PFSK-1 (cell line): ENCODE data around the gene TMED4.
A peak's percentile ranks its signal among the peaks of the same experiment; 100 is the strongest.

ENCODE experiments used
- FOXP2 ChIP-seq: optimal IDR thresholded peaks from 2 replicates; pipeline ENCODE3; 2011; ENCODE audit warnings: borderline replicate concordance, control low read depth, inconsistent platforms; ENCODE audit not compliant: insufficient read depth; ENCODE audit errors: extremely low read length, extremely low read depth
- POLR2AphosphoS5 ChIP-seq: IDR thresholded peaks from 2 replicates; pipeline ENCODE4 v1.6.1; 2012; ENCODE audit warnings: low read depth, mild to moderate bottlenecking, control low read depth, low read length, moderate library complexity
- SIN3A ChIP-seq: IDR thresholded peaks from 2 replicates; pipeline ENCODE4 v1.6.1; 2012; ENCODE audit warnings: mild to moderate bottlenecking, low read length, moderate library complexity, borderline replicate concordance; ENCODE audit not compliant: insufficient read depth
- TAF1 ChIP-seq: IDR thresholded peaks from 2 replicates; pipeline ENCODE4 v1.6.1; 2012; ENCODE audit warnings: low read length, control low read depth, borderline replicate concordance; ENCODE audit not compliant: insufficient read depth
- TF ChIP-seq, protein P1 (sequence below), 2 experiments: IDR thresholded peaks; 2 replicates each; pipeline versions ENCODE4 v1.6.1 to v1.8.0; 2011 to 2012; ENCODE audit warnings: low read depth in 2 of 2, low read length in 2 of 2, control low read depth in 1 of 2, inconsistent platforms in 1 of 2, mild to moderate bottlenecking in 1 of 2, moderate library complexity in 1 of 2; ENCODE audit not compliant: insufficient read depth in 1 of 2

TMED4 gene

DNA sequence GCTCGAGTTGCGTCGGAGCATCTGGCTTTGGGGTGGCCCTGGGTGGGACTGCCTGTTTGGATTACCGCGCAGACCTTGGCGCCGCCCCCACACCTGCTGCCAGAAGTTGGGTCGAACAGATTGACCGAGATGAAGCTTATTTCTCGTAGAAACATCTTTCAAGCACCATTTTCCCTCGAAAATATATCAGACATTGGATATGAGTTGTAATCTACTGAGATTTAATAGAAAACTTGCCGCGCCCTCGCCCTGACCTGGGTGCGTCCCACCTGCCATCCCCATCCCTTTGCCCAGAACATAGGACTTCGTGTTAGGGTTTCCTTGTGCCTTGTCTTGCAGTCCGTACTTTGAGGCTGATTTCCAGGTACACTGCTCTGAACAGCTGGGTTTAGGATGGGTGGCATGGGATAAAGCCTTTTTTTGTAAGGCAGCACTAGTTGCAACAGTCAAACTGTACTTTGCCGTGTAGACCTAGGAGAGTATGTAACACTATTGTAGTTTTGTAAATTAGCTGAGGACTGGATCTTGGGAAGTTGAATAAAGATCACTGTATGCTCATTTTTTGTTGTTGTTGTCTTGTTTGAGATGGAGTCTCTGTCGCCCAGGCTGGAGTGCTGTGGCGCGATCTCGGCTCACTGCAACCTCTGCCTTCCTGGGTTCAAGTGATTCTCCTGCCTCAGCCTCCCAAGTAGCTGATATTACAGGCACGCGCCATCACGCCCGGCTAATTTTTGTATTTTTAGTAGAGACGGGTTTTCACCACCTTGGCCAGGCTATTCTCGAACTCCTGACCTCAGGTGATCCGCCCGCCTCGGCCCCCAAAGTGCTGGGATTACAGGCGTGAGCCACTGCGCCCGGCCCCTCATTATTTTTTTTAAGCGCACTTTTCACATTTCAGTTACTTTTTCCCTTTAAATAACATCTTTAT lies 25.4 kb upstream of the TMED4 start:
- TF ChIP-seq SIN3A = no peak

DNA sequence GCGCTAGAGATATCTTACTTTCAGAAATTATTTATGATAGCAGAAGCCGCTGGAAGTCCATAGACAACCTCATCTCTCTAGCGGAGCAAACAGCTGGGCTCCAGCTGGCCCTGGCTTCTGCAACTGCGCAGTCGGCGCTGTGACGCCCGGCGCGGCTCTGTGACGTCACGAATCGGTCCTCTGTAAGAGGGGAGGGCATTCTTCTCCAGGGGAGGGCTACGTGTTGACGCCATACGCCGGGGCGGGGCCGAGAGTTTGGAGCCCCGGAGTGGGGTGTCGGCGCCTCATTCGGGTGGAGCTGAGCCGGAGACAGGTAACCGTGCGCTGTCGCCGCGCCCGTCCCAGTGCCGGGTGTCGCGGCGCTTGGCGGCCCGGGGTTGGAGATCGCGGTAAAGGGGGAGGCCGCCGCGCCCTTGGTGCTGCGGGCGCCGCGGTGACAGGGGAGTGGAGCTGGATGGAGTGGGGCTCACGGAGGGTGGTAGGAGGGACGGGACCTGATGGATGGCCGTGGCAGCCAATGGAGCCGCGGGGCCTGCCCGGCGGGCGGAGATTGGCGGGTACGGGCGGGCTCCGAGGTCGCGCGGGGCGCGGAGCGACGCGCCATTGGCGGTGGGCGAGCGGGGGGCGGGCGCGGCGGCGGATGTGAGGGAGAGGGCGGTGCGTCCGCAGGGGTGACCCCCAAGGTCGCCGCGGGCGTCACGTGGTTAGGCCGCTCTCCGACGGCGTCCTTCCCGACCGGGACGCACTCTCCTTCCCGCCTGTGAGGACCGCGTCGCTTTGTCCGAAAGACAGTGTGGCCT lies 24.5 kb upstream of the TMED4 start, which contains the start of gene OGDH:
TSS of gene OGDH (plus strand) at position 287 of the 800 bp plus-strand sequence. CDS start 17,717 bp downstream, outside the sequence.
- TF ChIP-seq, protein P1, sequence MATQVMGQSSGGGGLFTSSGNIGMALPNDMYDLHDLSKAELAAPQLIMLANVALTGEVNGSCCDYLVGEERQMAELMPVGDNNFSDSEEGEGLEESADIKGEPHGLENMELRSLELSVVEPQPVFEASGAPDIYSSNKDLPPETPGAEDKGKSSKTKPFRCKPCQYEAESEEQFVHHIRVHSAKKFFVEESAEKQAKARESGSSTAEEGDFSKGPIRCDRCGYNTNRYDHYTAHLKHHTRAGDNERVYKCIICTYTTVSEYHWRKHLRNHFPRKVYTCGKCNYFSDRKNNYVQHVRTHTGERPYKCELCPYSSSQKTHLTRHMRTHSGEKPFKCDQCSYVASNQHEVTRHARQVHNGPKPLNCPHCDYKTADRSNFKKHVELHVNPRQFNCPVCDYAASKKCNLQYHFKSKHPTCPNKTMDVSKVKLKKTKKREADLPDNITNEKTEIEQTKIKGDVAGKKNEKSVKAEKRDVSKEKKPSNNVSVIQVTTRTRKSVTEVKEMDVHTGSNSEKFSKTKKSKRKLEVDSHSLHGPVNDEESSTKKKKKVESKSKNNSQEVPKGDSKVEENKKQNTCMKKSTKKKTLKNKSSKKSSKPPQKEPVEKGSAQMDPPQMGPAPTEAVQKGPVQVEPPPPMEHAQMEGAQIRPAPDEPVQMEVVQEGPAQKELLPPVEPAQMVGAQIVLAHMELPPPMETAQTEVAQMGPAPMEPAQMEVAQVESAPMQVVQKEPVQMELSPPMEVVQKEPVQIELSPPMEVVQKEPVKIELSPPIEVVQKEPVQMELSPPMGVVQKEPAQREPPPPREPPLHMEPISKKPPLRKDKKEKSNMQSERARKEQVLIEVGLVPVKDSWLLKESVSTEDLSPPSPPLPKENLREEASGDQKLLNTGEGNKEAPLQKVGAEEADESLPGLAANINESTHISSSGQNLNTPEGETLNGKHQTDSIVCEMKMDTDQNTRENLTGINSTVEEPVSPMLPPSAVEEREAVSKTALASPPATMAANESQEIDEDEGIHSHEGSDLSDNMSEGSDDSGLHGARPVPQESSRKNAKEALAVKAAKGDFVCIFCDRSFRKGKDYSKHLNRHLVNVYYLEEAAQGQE (IDR thresholded peaks at IDR 0.05; ENCODE audit: insufficient read depth in 1 of 2, low read depth in 2 of 2, low read length in 2 of 2) = no peak
- TF ChIP-seq SIN3A = peak; percentile 100
- peak; percentile 87; the same call in 1 of the 2 replicates for TF ChIP-seq TAF1
- TF ChIP-seq FOXP2 = peak; percentile 67
- TF ChIP-seq POLR2AphosphoS5 = peak; percentile 88

DNA sequence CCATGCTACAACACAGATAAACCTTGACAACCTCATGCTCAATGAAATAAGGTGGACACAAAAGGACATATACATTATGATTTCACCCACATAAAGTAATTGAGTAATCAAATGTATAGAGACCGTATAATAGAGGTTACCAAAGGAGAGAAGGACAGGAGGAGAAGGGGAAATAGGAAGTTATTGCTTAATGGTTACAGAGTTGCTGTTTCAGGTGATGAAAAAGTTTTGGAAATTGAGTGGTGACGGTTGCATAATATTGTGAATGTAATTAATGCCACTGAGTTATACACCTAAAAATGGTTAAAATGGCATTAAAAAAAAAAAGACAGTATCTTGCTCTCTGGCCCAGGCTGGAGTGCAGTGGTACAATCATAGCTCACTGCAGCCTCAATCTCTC lies 22.9 kb upstream of the TMED4 start:
- no peak for TF ChIP-seq TAF1
- TF ChIP-seq, protein P1 (IDR thresholded peaks at IDR 0.05; ENCODE audit: insufficient read depth in 1 of 2, low read depth in 2 of 2, low read length in 2 of 2) = no peak
- no peak for TF ChIP-seq POLR2AphosphoS5
- no peak for TF ChIP-seq SIN3A
- no peak for TF ChIP-seq FOXP2

DNA sequence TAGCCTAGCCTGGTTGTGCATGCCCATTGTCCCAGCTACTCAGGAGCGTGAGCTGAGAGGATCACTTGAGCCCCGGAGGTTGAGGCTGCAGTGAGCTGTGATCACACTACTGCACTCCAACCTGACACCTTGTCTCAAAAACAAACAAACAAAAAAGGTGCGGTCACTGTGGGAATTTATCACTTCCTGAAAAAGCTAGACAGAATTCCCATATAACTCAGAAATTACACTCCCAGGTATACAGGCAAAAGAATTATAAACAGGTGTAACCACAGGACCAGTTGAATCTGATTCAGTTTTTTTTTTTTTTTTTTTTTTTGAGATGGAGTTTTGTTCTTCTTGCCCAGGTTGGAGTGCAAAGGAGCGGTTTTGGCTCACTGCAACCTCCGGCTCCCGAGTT lies 21.2 kb upstream of the TMED4 start:
- TF ChIP-seq TAF1 (no peak), POLR2AphosphoS5 (no peak), SIN3A (no peak), FOXP2 (no peak)
- TF ChIP-seq, protein P1 (IDR thresholded peaks at IDR 0.05; ENCODE audit: insufficient read depth in 1 of 2, low read depth in 2 of 2, low read length in 2 of 2) = no peak

DNA sequence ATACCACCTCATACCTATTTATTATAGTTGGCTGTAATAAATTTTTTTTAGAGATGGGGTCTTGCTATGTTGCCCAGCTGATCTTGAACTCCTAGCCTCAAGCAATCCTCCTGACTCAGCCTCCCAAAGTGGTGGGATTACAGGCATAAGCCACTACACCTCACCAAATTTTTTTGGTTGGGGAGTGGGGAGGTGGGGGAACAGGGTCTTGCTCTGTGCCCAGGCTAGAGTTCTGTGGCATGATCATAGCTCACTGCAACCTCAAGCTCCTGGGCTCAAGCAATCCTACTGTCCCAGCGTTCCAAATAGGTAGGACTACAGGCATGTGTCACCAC lies 20.5 kb upstream of the TMED4 start:
- no peak for TF ChIP-seq POLR2AphosphoS5
- TF ChIP-seq TAF1 = no peak
- no peak for TF ChIP-seq FOXP2
- TF ChIP-seq SIN3A = no peak
- TF ChIP-seq, protein P1 (IDR thresholded peaks at IDR 0.05; ENCODE audit: insufficient read depth in 1 of 2, low read depth in 2 of 2, low read length in 2 of 2) = no peak
